Testis (tissue), 3 donors: ENCODE measurements around the gene ARTN. TPM values are rescaled to one million over a fixed set of nuclear protein-coding genes. Genes with fewer than 3 reads are reported as not detected.

Experiments
- DNase-seq: peaks from one replicate; pipeline ENCODE4 v3.0.0-alpha.2; 2019
- H3K27ac ChIP-seq, 2 donors: fragments of 200-600 bp; sonication (generic); one replicate each; pipeline ENCODE4 v1.5.1; 2019
- H3K27me3 ChIP-seq: fragments of 200-600 bp; sonication (generic); one replicate; pipeline ENCODE4 v1.5.1; 2019
- H3K36me3 ChIP-seq: fragments of 200-600 bp; sonication (generic); one replicate; pipeline ENCODE4 v1.5.1; 2017; ENCODE audit warnings: low read depth; ENCODE audit errors: missing control alignments
- H3K4me1 ChIP-seq: fragments of 200-600 bp; sonication (generic); one replicate; pipeline ENCODE4 v1.5.1; 2019
- H3K4me3 ChIP-seq, 2 donors: fragments of 200-600 bp; sonication (generic); one replicate each; pipeline ENCODE4 v1.5.1; 2017 to 2019
- H3K9me3 ChIP-seq: fragments of 200-600 bp; sonication (generic); one replicate; pipeline ENCODE4 v1.5.1; 2017
- CTCF ChIP-seq, 3 experiments: fragments of 450-650 bp in 2 of 3; fragments of 200-600 bp in 1 of 3; sonication (generic) in 1 of 3; IDR thresholded peaks; one replicate each; pipeline ENCODE4 v1.5.1; 2016 to 2019; ENCODE audit warnings: antibody characterized with exemption in 3 of 3, mild to moderate bottlenecking in 2 of 3, moderate library complexity in 1 of 3
- POLR2A ChIP-seq: fragments of 450-650 bp; IDR thresholded peaks from one replicate; pipeline ENCODE4 v1.6.1; 2017; ENCODE audit warnings: antibody characterized with exemption, mild to moderate bottlenecking, moderate library complexity
- WGBS, 2 donors: methylation state at CpG; one replicate each; pipeline ENCODE4 v1.1.5; 2018; 5-methylcytosine and 5-hydroxymethylcytosine counted together
- intact Hi-C: fragments of 100-400 bp; cut with DNase I; formaldehyde crosslinking; loops from one replicate; pipeline ENCODE4 v1.15.1; 2023; ENCODE audit warnings: low total_unique reads
- polyA plus RNA-seq: library from polyadenylated mRNA; stranded (reverse); fragments of 350-450 nt; fragmentation: Illumina TruSeq; extraction: RNeasy Lipid Tissue Mini Kit (QIAGEN cat#74804); gene quantifications from one replicate; pipeline ENCODE4 v1.2.3, GENCODE V29; 2014; ENCODE audit warnings: low read depth, low replicate concordance; ENCODE audit not compliant: insufficient read depth
- total RNA-seq, 2 donors: library from RNA; depleted of rRNA; stranded (reverse); fragments of >200 nt; gene quantifications; one replicate each; pipeline ENCODE4 v1.2.3, GENCODE V29; 2016

The ARTN gene
- total and polyA plus RNA-seq, 3 donors from 2014 or later: 1.6 to 5.4 (median 1.9) TPM

DNA sequence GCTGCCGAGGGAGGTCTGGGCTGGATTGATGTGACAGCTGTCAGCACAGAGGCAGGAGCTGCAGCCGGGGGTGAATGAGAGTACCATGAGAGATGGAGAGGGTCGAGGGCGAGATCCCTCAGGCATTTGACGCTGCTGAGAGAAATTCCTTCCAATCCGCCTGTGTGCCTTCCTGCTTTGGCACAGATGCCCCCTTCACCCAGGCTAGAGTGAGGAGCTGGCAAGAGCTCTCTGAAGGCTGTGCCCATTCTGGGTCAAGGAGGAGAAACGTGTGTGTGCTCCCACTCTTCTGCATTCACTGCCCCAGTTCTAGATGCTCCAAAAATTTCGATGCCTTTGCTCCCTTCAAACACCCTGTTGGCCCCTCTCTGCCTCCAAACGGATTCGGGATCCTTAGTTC lies 4.8 kb downstream of the ARTN start:
- DNase-seq: no peak
- H3K4me1 ChIP-seq: peaks cover 14% of the 10 kb centered on the region
- no peaks in the 10 kb centered on the region for H3K27me3 ChIP-seq
- 88 to 92% methylated on average over 10 of the region's 10 CpGs for WGBS, 2 donors
- no peak for TF ChIP-seq CTCF (IDR thresholded peaks at IDR 0.05)
- TF ChIP-seq POLR2A: no peak
- no peaks in the 10 kb centered on the region for H3K36me3 ChIP-seq
- H3K4me3 ChIP-seq: no peak overlapping the region
- intact Hi-C loops: loop anchor here (10.0 kb wide), 1 partner anchor 404 kb away; the partner anchor contains the start of gene PTPRF
- H3K9me3 ChIP-seq: no peaks in the 10 kb centered on the region
- H3K27ac ChIP-seq: no peak overlapping the region

- DNase-seq: no peak
- no peaks in the 10 kb centered on the region for H3K27me3 ChIP-seq
- 62 to 74% methylated on average over 3 of the region's 3 CpGs for WGBS, 2 donors
- H3K4me3 ChIP-seq: no peak overlapping the region
- no peak overlapping the region for H3K27ac ChIP-seq
- H3K36me3 ChIP-seq: no peaks in the 10 kb centered on the region
- no peaks in the 10 kb centered on the region for H3K9me3 ChIP-seq
- intact Hi-C loops: loop anchor here (10.0 kb wide), 1 partner anchor 404 kb away; the partner anchor contains the start of gene PTPRF
- no peak for TF ChIP-seq POLR2A
- TF ChIP-seq CTCF (IDR thresholded peaks at IDR 0.05): no peak
- peaks cover 7% of the 10 kb centered on the region for H3K4me1 ChIP-seq
These were observed 5.4 kb downstream of the ARTN start for GRCh38 chr1:43938892-43939587.

GRCh38 chr1:43942411-43942810 lies 8.8 kb downstream of the ARTN start:
- WGBS, 2 donors: 92 to 96% methylated on average over 3 of the region's 3 CpGs
- H3K9me3 ChIP-seq: no peaks in the 10 kb centered on the region
- no peak for DNase-seq
- intact Hi-C loops: no loop called here
- peaks cover 9% of the 10 kb centered on the region for H3K4me1 ChIP-seq
- TF ChIP-seq CTCF (IDR thresholded peaks at IDR 0.05) (no peak), POLR2A (no peak)
- H3K27me3 ChIP-seq: no peaks in the 10 kb centered on the region
- H3K36me3 ChIP-seq: no peaks in the 10 kb centered on the region
- H3K27ac ChIP-seq: no peak overlapping the region
- no peak overlapping the region for H3K4me3 ChIP-seq

GRCh38 chr1:43944860-43945259 lies 11.3 kb downstream of the ARTN start:
- no peaks in the 10 kb centered on the region for H3K36me3 ChIP-seq
- H3K9me3 ChIP-seq: no peaks in the 10 kb centered on the region
- H3K27ac ChIP-seq: no peak overlapping the region
- peaks cover 21% of the 10 kb centered on the region for H3K4me1 ChIP-seq
- H3K27me3 ChIP-seq: no peaks in the 10 kb centered on the region
- 100% methylated on average over 1 of the region's 1 CpG for WGBS, 2 donors
- DNase-seq: no peak
- intact Hi-C loops: no loop called here
- TF ChIP-seq POLR2A (no peak), CTCF (IDR thresholded peaks at IDR 0.05) (no peak)
- H3K4me3 ChIP-seq: no peak overlapping the region

- Histone ChIP-seq H3K9me3 (no peaks in the 10 kb centered on the region), H3K4me1 (peaks cover 21% of the 10 kb centered on the region)
These were observed 12.2 kb downstream of the ARTN start for GRCh38 chr1:43945674-43946235.

More at GRCh38 chr1:43945674-43946235, 12.2 kb downstream of the ARTN start:
- no peak for DNase-seq
- intact Hi-C loops: no loop called here
- Histone ChIP-seq H3K27me3 (no peaks in the 10 kb centered on the region), H3K4me3 (peak overlapping the region; percentile 68 to 86), H3K36me3 (no peaks in the 10 kb centered on the region), H3K27ac (peak overlapping the region; percentile 93)
- TF ChIP-seq CTCF (IDR thresholded peaks at IDR 0.05) (no peak), POLR2A (no peak)
- WGBS, 2 donors: 6 to 16% methylated on average over 3 of the region's 3 CpGs
